ENCODE measurements around the gene EDN1.

EDN1 gene

DNA sequence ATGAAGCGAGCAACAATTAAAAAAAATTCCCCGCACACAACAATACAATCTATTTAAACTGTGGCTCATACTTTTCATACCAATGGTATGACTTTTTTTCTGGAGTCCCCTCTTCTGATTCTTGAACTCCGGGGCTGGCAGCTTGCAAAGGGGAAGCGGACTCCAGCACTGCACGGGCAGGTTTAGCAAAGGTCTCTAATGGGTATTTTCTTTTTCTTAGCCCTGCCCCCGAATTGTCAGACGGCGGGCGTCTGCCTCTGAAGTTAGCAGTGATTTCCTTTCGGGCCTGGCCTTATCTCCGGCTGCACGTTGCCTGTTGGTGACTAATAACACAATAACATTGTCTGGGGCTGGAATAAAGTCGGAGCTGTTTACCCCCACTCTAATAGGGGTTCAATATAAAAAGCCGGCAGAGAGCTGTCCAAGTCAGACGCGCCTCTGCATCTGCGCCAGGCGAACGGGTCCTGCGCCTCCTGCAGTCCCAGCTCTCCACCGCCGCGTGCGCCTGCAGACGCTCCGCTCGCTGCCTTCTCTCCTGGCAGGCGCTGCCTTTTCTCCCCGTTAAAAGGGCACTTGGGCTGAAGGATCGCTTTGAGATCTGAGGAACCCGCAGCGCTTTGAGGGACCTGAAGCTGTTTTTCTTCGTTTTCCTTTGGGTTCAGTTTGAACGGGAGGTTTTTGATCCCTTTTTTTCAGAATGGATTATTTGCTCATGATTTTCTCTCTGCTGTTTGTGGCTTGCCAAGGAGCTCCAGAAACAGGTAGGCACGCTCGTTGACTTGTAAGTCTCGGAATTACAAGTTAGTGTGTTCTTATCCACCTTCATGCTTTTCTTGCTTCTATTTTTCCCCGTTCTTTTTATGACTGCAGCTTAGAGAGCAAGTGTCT lies at the start of gene EDN1:
TSS of gene EDN1 (plus strand) at position 429 of the 888 bp plus-strand sequence. CDS start at position 698, 269 bp downstream.
- DNase-seq = peak; percentile 51 to 62

DNA sequence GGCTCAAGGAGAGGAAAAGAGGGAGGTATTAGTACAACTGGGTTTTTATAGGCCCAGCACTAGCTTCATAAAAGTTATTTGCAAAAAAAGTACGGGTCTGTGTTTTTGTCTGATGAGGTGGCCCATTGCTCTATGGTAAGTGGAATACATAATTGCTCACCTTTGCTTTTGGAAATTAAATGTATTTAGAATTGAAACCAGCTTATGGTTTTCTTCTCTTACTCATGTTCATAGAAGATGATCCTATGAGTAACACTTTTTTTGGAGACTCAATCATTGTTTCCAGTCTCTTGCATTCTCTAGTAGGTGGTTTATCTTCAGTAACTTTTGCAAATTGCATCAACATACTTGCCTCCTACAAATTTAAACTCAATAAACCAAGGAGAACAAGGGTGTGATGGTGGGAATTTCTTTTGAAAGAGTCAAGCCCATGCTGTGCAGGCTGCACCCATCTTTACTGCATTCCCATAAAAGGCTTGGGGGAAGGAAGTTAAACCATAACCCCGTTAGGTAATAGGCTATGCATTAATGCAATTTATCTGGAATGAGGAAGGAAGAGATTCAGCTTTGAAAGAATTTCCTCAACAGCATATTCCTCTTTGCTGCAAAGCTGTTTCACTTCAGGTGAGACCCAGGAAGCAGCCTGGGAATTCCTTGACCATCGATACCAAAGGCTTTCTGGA lies 48.5 kb upstream of the EDN1 start:
- DNase-seq = no peak

DNA sequence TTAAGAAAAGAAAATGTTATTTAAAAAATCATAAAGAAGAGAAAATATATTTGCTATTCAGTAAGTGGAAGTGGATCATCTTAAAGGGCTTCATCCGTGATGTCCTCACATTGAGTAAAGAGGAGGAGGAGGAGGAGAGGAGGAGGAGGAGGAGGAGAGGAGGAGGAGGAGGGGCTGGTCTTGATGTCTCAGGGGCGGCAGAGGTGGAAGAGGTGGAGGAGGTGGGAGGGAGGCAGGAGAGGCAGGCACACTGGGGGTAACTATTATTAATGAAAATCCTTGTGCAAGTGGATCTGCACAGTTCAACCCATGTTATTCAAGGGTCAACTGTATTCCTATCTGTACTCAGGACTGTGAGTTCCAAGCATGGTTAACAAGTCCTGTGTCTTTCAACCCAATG lies 47.0 kb upstream of the EDN1 start:
- DNase-seq = no peak

DNA sequence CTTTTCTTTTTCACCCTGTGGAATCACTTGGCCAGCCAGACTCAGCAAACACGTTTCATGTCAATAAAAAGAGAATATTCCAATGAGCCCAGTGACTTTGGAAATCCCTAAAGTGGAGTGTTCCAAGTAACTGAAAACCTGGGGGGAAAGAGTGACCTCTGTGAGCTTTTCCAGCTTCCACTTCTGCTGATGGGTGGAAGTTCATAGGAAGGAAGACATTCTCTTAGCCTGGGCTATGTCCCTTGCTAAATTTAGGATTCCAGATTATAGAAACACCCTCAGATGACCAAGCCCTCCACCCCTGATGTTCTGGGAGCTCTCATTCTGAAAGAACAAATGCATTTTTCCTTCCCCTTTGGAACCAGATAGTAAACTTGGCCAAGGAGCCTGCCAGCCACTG lies 44.8 kb upstream of the EDN1 start:
- no peak for DNase-seq

DNA sequence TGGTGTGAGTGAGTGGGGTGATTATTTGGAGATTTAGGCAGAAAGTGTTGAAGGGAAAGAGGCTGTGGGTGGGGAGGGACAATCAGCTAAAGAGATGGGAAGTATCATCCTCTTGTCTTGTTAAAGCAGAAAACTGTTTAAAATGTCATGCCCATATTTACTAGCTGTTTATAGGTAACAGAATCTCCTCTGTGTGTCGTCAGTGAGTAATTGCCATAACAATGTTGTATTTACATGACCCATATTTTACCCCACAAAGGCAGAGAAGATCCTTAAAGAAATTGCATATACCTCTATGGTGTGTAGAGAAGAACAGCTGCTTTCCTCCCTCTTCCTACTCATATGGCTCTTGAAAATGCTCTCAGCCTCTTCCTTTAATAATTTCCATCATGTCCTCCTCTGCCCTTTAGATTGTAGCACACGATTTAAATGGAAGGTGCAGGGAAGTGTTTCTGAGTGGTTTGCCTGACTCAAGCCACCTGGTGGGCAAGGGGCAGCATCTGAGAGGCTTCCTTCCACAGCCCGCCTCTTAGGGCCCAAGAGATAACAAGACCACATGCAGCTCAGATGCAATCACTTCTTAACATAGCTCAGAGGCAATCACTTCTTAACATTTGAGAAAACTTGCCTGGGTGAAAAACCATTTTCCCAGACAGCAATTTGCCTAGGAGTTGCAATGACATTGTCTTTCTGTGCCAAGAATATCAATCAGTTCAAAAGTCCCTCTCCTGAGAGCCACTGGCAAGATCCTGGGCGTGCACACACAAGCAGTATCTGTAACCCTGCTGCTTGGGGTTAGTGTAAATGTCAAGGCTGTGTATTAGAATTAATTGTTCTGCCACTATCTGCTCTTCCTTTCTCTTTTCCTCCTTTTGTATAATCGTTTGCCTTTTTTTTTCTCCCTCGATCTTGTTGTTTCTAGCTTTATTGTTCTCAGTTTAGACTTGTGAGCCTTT lies 44.1 kb upstream of the EDN1 start:
- DNase-seq = no peak

DNA sequence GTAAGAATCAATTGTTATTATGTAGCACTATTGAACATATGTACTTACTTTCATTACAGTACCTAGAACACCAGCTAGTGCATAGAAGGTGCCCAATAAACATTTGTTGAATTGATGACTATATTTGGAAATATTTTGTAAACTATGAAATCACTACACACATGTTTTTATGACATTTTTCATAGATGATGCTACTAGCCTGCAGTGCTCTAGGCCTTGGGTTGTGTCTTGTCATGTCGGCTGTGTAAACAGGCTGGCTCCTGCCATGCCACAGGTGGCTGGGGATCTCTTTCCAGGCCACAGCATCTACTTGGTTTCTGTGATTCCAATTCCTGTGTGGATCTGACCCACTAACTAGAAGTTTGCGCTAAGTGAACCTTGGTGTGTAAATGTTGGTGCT lies 43.3 kb upstream of the EDN1 start:
- DNase-seq = no peak

DNA sequence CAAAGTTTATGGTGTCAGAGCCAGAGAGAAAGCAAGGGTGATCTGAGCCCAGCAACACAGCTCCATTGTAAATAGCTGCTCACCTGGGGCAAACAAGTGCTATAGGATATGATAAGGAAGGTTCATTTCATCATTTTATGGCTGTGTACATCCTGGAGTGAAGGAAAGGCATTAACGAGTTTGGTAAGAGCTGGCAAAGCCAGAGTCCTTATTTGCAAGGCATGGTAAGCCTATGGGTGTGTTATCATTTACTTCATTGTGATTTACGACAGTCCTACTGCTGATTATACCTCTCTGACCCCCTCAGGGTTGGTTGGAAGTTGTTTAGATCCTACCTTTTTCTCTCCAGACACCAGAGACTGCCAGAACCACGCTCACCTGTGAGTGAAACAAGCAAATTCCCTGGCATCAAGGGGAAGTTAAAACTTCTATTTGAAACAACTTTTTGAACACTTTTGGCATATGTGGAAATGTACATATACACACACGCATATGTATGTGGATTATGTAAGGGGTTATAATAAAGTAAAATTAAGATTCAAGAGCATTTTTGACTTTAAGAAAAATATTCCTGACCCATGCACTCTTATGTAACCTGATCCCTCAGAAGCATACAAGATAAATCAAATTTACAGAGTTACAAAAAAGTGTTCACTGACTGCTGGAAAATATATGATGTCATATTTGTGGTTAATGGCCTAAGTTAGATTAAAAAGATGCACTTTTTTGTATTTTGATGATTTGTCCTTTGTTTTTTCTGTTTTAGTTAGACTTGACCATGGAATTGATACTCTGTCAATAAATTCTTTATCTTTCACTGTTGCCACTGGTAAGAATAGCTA lies 40.4 kb upstream of the EDN1 start:
- DNase-seq = peak in 1 of 2 experiments; percentile 35

DNA sequence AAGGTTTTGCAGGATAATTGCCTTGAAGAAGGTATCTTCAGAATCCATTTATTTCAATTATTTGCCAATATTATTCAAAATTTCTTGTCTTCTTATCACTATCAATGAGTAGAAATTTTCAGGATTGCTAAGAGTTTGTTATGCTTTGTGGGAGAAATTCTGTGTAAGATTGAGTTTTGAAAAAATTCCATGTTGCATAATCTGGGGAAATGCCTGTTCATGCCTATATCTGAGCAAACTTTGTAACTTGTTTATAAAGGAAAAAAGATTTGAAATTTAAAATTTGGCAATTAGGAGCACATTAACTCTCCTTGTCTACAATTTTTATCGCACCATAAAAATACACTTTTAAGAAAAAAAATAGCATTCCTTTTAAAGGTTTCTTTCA lies 39.8 kb upstream of the EDN1 start:
- DNase-seq = no peak

DNA sequence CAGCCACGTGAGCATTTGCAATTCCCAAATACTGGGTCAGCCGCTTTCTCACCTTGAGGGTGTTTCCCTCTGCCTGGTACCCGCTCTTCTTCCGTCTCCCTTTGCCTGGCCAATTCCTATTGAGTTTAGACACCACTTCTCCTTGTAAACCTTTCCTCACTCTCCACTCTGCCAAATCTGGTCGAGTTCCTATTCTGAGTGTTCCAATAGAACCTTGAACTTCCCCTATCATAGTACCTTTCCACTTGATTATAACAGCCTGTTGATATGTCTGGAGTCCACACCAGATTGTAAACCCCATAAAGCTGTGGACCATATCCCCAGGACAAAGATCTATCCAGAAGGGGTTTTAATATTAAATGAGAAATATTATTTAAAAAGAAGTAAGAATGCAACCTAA lies 36.0 kb upstream of the EDN1 start:
- DNase-seq = no peak

DNA sequence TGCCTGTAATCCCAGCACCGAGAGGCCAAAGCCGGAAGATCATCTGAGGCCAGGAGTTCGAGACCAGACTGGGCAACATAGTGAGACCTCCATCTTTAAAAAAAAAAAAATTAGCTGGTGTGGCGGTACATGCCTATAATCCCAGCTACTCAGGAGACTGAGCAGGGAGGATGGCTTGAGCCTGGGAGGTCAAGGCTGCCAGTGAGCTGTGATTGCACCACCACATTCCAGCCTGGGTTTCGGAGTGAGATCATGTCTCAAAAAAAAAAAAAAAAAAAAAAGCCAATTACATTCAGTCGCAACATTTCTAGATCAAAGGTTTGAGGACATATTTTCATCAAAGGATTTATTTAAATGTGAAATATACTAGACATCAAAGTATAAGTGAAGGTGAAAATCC lies 32.0 kb upstream of the EDN1 start:
- no peak for DNase-seq

DNA sequence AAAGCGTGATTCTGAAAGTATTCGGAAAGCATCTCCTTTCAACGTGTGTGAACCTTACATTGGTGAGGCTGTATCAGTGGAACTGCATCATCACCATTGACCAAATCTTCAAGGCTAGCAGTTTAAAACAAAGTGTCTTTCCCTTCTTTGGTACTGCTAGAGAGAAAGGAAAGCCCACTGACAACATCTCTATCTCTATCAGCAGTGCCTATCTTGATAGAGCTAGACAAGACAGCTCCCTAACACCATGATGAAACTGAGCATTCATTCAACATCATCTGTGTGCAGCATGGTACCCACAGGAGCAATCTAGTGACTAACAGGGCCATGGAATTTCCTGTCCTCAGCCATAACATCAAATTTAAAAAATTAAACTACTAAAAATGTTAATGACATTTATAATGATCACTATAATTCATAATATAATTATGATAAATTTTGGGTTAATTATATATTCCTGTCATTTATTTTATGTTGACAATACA lies 31.5 kb upstream of the EDN1 start:
- no peak for DNase-seq

DNA sequence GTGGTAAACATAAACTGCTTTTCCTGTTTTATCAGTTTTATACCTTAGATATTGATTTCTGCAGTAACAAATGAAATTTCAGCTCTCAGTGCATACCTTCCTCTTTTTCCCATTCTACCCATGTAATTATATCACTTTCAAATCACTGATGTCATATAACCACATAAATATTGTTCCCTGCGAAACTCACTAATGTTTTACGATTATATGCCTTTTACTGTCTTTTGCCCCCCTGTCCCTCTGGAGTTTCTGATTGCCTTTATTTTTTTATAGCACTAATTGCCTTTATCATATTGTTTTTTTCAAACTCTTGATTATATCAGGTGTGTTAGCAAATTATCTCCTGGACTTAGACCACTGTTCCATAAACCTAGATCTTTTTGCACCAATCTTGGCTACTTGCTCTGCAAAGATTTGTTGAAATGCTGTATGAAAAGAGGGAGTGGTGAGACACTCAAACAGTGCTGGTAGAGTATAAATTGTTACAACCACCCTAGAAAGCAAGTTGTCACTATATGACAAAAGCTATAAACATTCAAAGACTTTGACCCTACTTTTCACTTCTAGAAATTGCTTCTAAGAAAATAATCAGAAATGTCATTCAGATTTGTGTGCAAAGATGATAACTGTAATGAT lies 29.6 kb upstream of the EDN1 start:
- no peak for DNase-seq

DNA sequence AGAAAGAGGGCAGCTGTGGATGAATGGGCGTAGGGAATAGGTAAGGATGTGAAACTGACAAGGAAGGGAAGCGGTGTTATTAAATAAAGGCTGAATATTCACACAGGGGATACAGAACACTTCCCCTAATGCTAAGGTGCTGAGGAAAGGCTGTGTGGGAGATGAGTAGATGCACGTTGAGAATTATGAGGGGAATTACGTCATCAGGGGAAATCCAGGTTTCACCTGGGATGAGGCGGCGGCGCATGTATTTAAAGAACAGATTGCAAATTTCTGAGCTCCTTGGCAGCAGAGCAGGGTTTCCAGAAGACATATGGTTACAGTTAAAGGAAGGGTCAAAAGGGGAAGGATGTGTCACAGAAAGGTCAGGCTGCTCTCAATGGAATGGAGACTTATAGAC lies 28.7 kb upstream of the EDN1 start:
- DNase-seq = no peak

DNA sequence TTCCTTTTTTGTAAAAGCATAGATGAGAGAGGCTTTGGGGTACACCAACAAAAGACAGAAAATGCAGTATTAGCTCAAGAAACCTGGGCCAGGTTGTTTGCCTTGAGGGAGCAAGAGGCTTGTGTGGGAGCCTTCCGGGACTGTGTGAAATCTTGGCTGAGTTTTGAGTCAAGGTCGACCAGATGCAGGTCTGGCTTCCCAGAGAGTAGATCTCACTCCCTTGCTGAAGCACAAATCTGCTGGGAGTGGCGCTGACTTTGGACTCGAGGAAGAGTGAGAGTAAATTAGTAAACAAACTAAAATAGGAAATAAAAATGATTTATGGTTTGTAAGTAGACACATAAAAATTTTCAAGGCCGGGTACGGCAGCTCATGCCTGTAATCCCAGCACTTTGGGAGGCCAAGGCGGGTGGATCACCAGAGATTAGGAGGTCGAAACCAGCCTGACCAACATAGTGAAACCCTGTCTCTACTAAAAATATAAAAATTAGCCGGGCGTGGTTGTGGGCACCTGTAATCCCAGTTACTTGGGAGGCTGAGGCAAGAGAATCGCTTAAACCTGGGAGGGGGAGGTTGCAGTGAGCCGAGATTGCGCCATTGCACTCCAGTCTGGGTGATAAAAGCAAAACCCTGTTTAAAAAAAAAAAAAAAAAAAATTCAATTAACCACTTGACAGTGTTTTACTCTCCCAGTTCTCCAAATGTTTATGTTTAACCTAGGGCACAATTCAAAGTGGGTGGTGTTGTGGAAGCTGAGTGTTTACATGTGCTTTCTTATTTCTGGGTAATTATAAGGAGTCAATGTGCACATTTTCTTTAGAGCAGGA lies 27.7 kb upstream of the EDN1 start:
- DNase-seq = no peak

DNA sequence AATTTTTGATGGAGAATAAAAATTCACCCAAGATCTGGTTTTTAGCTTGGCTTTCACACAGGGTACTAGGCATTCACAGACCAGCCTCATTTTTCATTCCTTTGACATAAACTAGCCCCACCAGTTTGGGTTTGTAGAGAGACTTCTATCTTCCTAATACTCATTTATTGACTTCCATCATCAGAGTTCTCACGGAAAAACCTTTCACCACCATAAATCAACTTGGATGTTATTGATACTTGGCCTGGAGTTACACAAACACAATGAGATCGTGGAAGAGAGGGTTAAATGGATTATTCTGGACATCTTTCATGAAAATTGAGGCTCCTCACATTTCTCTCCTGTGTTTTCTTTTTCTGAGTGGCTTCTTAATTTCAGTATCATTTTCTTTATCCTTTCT lies 26.8 kb upstream of the EDN1 start:
- DNase-seq = no peak

DNA sequence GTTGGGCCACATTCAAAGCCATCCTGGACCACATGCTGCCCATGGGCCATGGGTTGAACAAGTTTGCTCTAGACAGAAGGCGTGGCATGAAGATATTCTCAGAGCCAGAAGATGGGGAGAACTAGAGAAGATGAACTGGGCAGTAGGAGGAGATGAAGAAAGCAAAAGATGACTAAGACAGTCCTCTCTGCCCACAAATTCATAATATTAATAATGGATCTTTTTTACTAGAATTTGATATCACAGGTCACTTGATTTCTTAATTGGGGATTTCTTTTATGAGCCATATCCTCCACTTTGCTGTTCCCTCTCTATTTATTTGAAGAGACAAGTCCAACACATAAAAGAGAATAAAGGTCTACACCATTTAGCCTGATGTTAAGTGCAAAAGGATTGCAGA lies 25.5 kb upstream of the EDN1 start:
- no peak for DNase-seq

DNA sequence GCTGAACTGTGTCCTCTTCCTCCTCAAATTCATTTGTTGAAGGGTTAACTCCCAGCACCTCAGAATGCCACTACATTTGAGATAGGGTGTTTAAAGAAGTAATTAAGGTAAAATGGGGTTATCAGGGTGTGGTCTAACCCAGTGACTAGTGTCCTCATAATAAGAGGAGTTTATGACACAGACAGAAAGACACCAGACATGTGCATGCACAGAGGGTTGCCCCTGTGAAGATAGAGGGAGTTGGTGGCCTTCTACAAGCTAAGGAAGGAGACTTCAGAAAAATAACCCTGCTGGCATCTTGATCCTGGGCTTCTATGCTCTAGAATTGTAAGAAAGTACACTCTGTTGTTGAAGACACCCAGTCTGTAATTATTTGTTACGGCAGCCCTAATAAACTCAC lies 24.9 kb upstream of the EDN1 start:
- no peak for DNase-seq

DNA sequence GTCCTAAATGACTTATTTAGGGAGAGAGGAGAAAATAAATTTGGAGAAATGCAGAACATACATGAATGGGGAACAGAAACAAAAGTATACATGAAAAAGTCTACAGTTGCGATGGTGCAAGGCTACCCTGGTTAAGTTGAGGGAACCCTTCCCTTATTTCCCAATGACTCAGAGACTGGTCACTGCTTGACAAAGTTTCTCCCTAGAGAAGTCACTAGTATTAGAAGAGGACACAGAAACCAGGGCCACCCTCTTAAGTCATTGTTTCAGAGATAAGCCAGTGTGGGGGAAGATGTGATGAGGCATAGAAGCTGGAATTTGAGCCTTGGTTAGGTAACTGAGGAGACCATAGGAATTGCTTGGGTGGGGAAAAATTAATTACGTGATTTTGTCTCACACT lies 24.4 kb upstream of the EDN1 start:
- DNase-seq = no peak

DNA sequence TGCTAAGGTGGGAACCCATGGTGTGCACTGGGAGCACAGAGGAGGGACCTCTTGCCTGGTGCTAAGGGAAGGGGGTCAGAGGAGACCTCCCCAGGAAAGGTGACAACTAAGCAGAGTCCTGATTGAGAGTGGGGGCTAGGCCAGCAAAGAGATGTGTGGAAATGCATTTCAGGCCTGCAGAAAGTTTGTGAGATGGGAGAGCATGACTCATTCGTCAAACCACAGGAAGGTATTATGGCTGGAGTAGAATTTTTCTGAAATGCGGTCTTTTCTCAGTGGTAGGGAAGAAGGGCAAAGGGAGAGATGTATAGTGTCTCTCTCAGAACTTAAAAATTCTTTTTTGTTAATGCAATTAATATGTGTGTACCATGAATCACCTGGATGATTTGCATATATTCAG lies 23.6 kb upstream of the EDN1 start:
- DNase-seq = no peak

DNA sequence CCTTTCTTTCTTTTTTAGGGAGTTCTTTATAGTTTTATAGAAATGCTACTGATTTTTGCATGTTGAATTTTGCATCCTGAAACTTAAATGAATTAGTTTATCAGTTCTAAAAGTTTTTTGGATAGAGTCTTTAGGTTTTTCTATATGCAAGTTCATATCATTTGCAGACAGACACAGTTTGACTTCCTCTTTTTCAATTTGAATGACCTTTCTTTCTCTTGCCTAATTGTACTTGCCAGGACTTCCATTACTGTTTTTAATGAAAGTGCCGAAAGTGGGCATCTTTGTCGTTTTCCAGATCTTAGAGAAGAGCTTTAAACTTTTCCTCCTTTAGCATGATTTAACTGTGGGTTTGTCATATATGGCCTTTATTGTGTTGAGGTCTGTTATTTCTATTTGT lies 21.1 kb upstream of the EDN1 start:
- DNase-seq = no peak

Data from NCI-H2081 (cell line).